ENCODE results near the gene LPP.

The LPP gene

GRCh38 chr3:188534633-188535032, 380.7 kb downstream of the LPP start:
- no peak overlapping the region for H3K9ac ChIP-seq (ENCODE audit: low read depth, low read length)
- no peaks in the 10 kb centered on the region for H3K9me3 ChIP-seq (ENCODE audit: control insufficient read depth, insufficient read depth, low read length)
- peaks cover 23% of the 10 kb centered on the region for H3K4me1 ChIP-seq (ENCODE audit: control insufficient read depth, insufficient read depth, low read length)
- no peak overlapping the region for H3K27ac ChIP-seq (ENCODE audit: low read depth, low read length)
- H3K27me3 ChIP-seq (ENCODE audit: control insufficient read depth, insufficient read depth, low read length) = no peaks in the 10 kb centered on the region
- no peak overlapping the region for H3K4me3 ChIP-seq (ENCODE audit: low read depth, low read length)
- no peaks in the 10 kb centered on the region for H3K36me3 ChIP-seq (ENCODE audit: control insufficient read depth, insufficient read depth, low read length)

- Histone ChIP-seq H3K27ac (ENCODE audit: low read depth, low read length) (no peak overlapping the region), H3K27me3 (ENCODE audit: control insufficient read depth, insufficient read depth, low read length) (no peaks in the 10 kb centered on the region), H3K9ac (ENCODE audit: low read depth, low read length) (no peak overlapping the region), H3K4me1 (ENCODE audit: control insufficient read depth, insufficient read depth, low read length) (peaks cover 22% of the 10 kb centered on the region), H3K9me3 (ENCODE audit: control insufficient read depth, insufficient read depth, low read length) (no peaks in the 10 kb centered on the region), H3K36me3 (ENCODE audit: control insufficient read depth, insufficient read depth, low read length) (no peaks in the 10 kb centered on the region), H3K4me3 (ENCODE audit: low read depth, low read length) (no peak overlapping the region)
Observed at GRCh38 chr3:188537606-188538005, 383.6 kb downstream of the LPP start.

- Histone ChIP-seq H3K27ac (ENCODE audit: low read depth, low read length) (no peak overlapping the region), H3K36me3 (ENCODE audit: control insufficient read depth, insufficient read depth, low read length) (no peaks in the 10 kb centered on the region), H3K4me3 (ENCODE audit: low read depth, low read length) (no peak overlapping the region), H3K9ac (ENCODE audit: low read depth, low read length) (no peak overlapping the region), H3K9me3 (ENCODE audit: control insufficient read depth, insufficient read depth, low read length) (no peaks in the 10 kb centered on the region), H3K4me1 (ENCODE audit: control insufficient read depth, insufficient read depth, low read length) (peaks cover 12% of the 10 kb centered on the region), H3K27me3 (ENCODE audit: control insufficient read depth, insufficient read depth, low read length) (no peaks in the 10 kb centered on the region)
Observed at GRCh38 chr3:188539037-188539436, 385.1 kb downstream of the LPP start.

GRCh38 chr3:188539631-188540194, 385.8 kb downstream of the LPP start:
- Histone ChIP-seq H3K27me3 (ENCODE audit: control insufficient read depth, insufficient read depth, low read length) (no peaks in the 10 kb centered on the region), H3K9ac (ENCODE audit: low read depth, low read length) (no peak overlapping the region), H3K4me1 (ENCODE audit: control insufficient read depth, insufficient read depth, low read length) (peaks cover 5% of the 10 kb centered on the region; the same call in 1 of the 2 replicates), H3K36me3 (ENCODE audit: control insufficient read depth, insufficient read depth, low read length) (no peaks in the 10 kb centered on the region), H3K9me3 (ENCODE audit: control insufficient read depth, insufficient read depth, low read length) (no peaks in the 10 kb centered on the region), H3K27ac (ENCODE audit: low read depth, low read length) (no peak overlapping the region), H3K4me3 (ENCODE audit: low read depth, low read length) (no peak overlapping the region)

- H3K27me3 ChIP-seq (ENCODE audit: control insufficient read depth, insufficient read depth, low read length) = no peaks in the 10 kb centered on the region
- no peak overlapping the region for H3K9ac ChIP-seq (ENCODE audit: low read depth, low read length)
- H3K4me1 ChIP-seq (ENCODE audit: control insufficient read depth, insufficient read depth, low read length) = no peaks in the 10 kb centered on the region
- no peak overlapping the region for H3K27ac ChIP-seq (ENCODE audit: low read depth, low read length)
- H3K9me3 ChIP-seq (ENCODE audit: control insufficient read depth, insufficient read depth, low read length) = no peaks in the 10 kb centered on the region
- no peaks in the 10 kb centered on the region for H3K36me3 ChIP-seq (ENCODE audit: control insufficient read depth, insufficient read depth, low read length)
- H3K4me3 ChIP-seq (ENCODE audit: low read depth, low read length) = no peak overlapping the region
Observed at GRCh38 chr3:188542196-188542595, 388.2 kb downstream of the LPP start.

GRCh38 chr3:188544012-188544411, 390.1 kb downstream of the LPP start:
- no peak overlapping the region for H3K4me3 ChIP-seq (ENCODE audit: low read depth, low read length)
- no peaks in the 10 kb centered on the region for H3K4me1 ChIP-seq (ENCODE audit: control insufficient read depth, insufficient read depth, low read length)
- H3K27ac ChIP-seq (ENCODE audit: low read depth, low read length) = no peak overlapping the region

GRCh38 chr3:188546835-188547670, 393.1 kb downstream of the LPP start:
- no peaks in the 10 kb centered on the region for H3K9me3 ChIP-seq (ENCODE audit: control insufficient read depth, insufficient read depth, low read length)
- H3K36me3 ChIP-seq (ENCODE audit: control insufficient read depth, insufficient read depth, low read length) = no peaks in the 10 kb centered on the region
- no peak overlapping the region for H3K4me3 ChIP-seq (ENCODE audit: low read depth, low read length)
- H3K4me1 ChIP-seq (ENCODE audit: control insufficient read depth, insufficient read depth, low read length) = no peaks in the 10 kb centered on the region
- H3K27ac ChIP-seq (ENCODE audit: low read depth, low read length) = no peak overlapping the region
- no peak overlapping the region for H3K9ac ChIP-seq (ENCODE audit: low read depth, low read length)
- no peaks in the 10 kb centered on the region for H3K27me3 ChIP-seq (ENCODE audit: control insufficient read depth, insufficient read depth, low read length)

More at GRCh38 chr3:188544012-188544411, 390.1 kb downstream of the LPP start:
- Histone ChIP-seq H3K9me3 (ENCODE audit: control insufficient read depth, insufficient read depth, low read length) (no peaks in the 10 kb centered on the region), H3K27me3 (ENCODE audit: control insufficient read depth, insufficient read depth, low read length) (no peaks in the 10 kb centered on the region), H3K36me3 (ENCODE audit: control insufficient read depth, insufficient read depth, low read length) (no peaks in the 10 kb centered on the region), H3K9ac (ENCODE audit: low read depth, low read length) (no peak overlapping the region)

GRCh38 chr3:188553569-188553968, 399.6 kb downstream of the LPP start:
- Histone ChIP-seq H3K4me1 (ENCODE audit: control insufficient read depth, insufficient read depth, low read length) (no peaks in the 10 kb centered on the region), H3K9ac (ENCODE audit: low read depth, low read length) (no peak overlapping the region), H3K27ac (ENCODE audit: low read depth, low read length) (no peak overlapping the region), H3K9me3 (ENCODE audit: control insufficient read depth, insufficient read depth, low read length) (no peaks in the 10 kb centered on the region), H3K27me3 (ENCODE audit: control insufficient read depth, insufficient read depth, low read length) (no peaks in the 10 kb centered on the region), H3K4me3 (ENCODE audit: low read depth, low read length) (no peak overlapping the region), H3K36me3 (ENCODE audit: control insufficient read depth, insufficient read depth, low read length) (no peaks in the 10 kb centered on the region)

- Histone ChIP-seq H3K4me3 (ENCODE audit: low read depth, low read length) (no peak overlapping the region), H3K9ac (ENCODE audit: low read depth, low read length) (no peak overlapping the region), H3K27me3 (ENCODE audit: control insufficient read depth, insufficient read depth, low read length) (no peaks in the 10 kb centered on the region), H3K27ac (ENCODE audit: low read depth, low read length) (no peak overlapping the region), H3K9me3 (ENCODE audit: control insufficient read depth, insufficient read depth, low read length) (no peaks in the 10 kb centered on the region), H3K36me3 (ENCODE audit: control insufficient read depth, insufficient read depth, low read length) (no peaks in the 10 kb centered on the region), H3K4me1 (ENCODE audit: control insufficient read depth, insufficient read depth, low read length) (no peaks in the 10 kb centered on the region)
Observed at GRCh38 chr3:188554404-188554803, 400.4 kb downstream of the LPP start.

GRCh38 chr3:188557235-188557634, 403.3 kb downstream of the LPP start:
- Histone ChIP-seq H3K27ac (ENCODE audit: low read depth, low read length) (no peak overlapping the region), H3K9me3 (ENCODE audit: control insufficient read depth, insufficient read depth, low read length) (no peaks in the 10 kb centered on the region), H3K36me3 (ENCODE audit: control insufficient read depth, insufficient read depth, low read length) (no peaks in the 10 kb centered on the region), H3K4me3 (ENCODE audit: low read depth, low read length) (no peak overlapping the region), H3K4me1 (ENCODE audit: control insufficient read depth, insufficient read depth, low read length) (no peaks in the 10 kb centered on the region), H3K27me3 (ENCODE audit: control insufficient read depth, insufficient read depth, low read length) (no peaks in the 10 kb centered on the region), H3K9ac (ENCODE audit: low read depth, low read length) (no peak overlapping the region)

GRCh38 chr3:188558343-188559071, 404.6 kb downstream of the LPP start:
- no peak overlapping the region for H3K9ac ChIP-seq (ENCODE audit: low read depth, low read length)
- H3K4me3 ChIP-seq (ENCODE audit: low read depth, low read length) = no peak overlapping the region
- no peak overlapping the region for H3K27ac ChIP-seq (ENCODE audit: low read depth, low read length)
- no peaks in the 10 kb centered on the region for H3K36me3 ChIP-seq (ENCODE audit: control insufficient read depth, insufficient read depth, low read length)
- H3K27me3 ChIP-seq (ENCODE audit: control insufficient read depth, insufficient read depth, low read length) = no peaks in the 10 kb centered on the region
- H3K9me3 ChIP-seq (ENCODE audit: control insufficient read depth, insufficient read depth, low read length) = no peaks in the 10 kb centered on the region
- H3K4me1 ChIP-seq (ENCODE audit: control insufficient read depth, insufficient read depth, low read length) = no peaks in the 10 kb centered on the region
